ENCODE measurements around the gene SPECC1. TPM values are rescaled to one million over a fixed set of nuclear protein-coding genes. Genes with fewer than 3 reads are reported as not detected.

The SPECC1 gene
- total and polyA plus RNA-seq, 2 donors (not counting 3 experiments of a cell fraction or from before 2014, with no cell fraction given): 5.3 to 20.4 TPM

- Histone ChIP-seq H3K4me3 (replicated peaks in 1 of 3; ENCODE audit: insufficient read depth in 1 of 3, low read depth in 1 of 3, low read length in 3 of 3) (no peak overlapping the region), H3K9me1 (replicated peaks; ENCODE audit: control insufficient read depth, extremely low read depth, insufficient read depth, low read length) (no peaks in the 10 kb centered on the region), H3K36me3 (ENCODE audit: control insufficient read depth in 2 of 2, extremely low read depth in 1 of 2, insufficient read depth in 2 of 2, low read length in 2 of 2) (no peaks in the 10 kb centered on the region), H3K9me3 (replicated peaks; ENCODE audit: control insufficient read depth, insufficient read depth, low read length) (no peaks in the 10 kb centered on the region), H3K27me3 (ENCODE audit: control insufficient read depth in 2 of 2, insufficient read depth in 2 of 2, low read length in 2 of 2) (no peaks in the 10 kb centered on the region), H3K4me1 (ENCODE audit: control insufficient read depth, extremely low read depth, insufficient read depth, low read length) (no peaks in the 10 kb centered on the region), H4K20me1 (replicated peaks; ENCODE audit: control insufficient read depth, extremely low read depth, insufficient read depth, low read length) (no peaks in the 10 kb centered on the region), H3K79me2 (ENCODE audit: control insufficient read depth, insufficient read depth, low read length) (no peaks in the 10 kb centered on the region), H2AFZ (ENCODE audit: low read depth, low read length) (no peak overlapping the region), H3K9ac (replicated peaks; ENCODE audit: extremely low read depth, insufficient read depth, low read length) (no peak overlapping the region), H3K4me2 (ENCODE audit: insufficient read depth, low read length) (no peak overlapping the region), H3K27ac (ENCODE audit: insufficient read depth, low read depth, low read length) (no peak overlapping the region)
- POLR2A ChIA-PET: no interaction called here
- dilution Hi-C loops (cut with MboI; ENCODE audit: extremely low pct_ligation_motif_present, low sequenced_read_pairs): no loop called here
- DNase-seq (ENCODE audit: low read depth, low spot score): no peak
- TF ChIP-seq POLR2A (IDR thresholded peaks at IDR 0.05; ENCODE audit: low read depth, low read length): no peak
- no peak for TF ChIP-seq FOS (IDR thresholded peaks at IDR 0.05; ENCODE audit: borderline replicate concordance, insufficient read depth, low read length)
- TF ChIP-seq EZH2 (IDR thresholded peaks at IDR 0.05; ENCODE audit: borderline replicate concordance, low read depth, low read length, severe bottlenecking): no peak
- no peak for TF ChIP-seq POLR2AphosphoS5 (IDR thresholded peaks at IDR 0.05; ENCODE audit: insufficient read depth, low read depth, low read length)
- no peak for TF ChIP-seq MYC (IDR thresholded peaks at IDR 0.05; ENCODE audit: low read depth, low read length)
- no peak for TF ChIP-seq CTCF (IDR thresholded peaks at IDR 0.05; ENCODE audit: extremely low read depth in 1 of 2, insufficient read depth in 1 of 2, low read depth in 1 of 2, low read length in 2 of 2)
- no peak for TF ChIP-seq JUN (IDR thresholded peaks at IDR 0.05; ENCODE audit: borderline replicate concordance, insufficient read depth, insufficient read length, low read depth)
- no peak for TF ChIP-seq GATA2 (IDR thresholded peaks at IDR 0.05; ENCODE audit: insufficient read depth, insufficient read length, low read depth, low read length)
- TF ChIP-seq MAX (IDR thresholded peaks at IDR 0.05; ENCODE audit: insufficient read depth, insufficient read length): no peak
- no peak for FAIRE-seq
- CTCF ChIA-PET: no interaction called here
- no TSS peak for BruUV-seq (replicated peaks)
- intact Hi-C loops (cut with micrococcal nuclease): no loop called here
These were observed 71.4 kb downstream of the SPECC1 start for GRCh38 chr17:20080513-20080912.
